ENCODE results near the gene SLC47A1.

DNA sequence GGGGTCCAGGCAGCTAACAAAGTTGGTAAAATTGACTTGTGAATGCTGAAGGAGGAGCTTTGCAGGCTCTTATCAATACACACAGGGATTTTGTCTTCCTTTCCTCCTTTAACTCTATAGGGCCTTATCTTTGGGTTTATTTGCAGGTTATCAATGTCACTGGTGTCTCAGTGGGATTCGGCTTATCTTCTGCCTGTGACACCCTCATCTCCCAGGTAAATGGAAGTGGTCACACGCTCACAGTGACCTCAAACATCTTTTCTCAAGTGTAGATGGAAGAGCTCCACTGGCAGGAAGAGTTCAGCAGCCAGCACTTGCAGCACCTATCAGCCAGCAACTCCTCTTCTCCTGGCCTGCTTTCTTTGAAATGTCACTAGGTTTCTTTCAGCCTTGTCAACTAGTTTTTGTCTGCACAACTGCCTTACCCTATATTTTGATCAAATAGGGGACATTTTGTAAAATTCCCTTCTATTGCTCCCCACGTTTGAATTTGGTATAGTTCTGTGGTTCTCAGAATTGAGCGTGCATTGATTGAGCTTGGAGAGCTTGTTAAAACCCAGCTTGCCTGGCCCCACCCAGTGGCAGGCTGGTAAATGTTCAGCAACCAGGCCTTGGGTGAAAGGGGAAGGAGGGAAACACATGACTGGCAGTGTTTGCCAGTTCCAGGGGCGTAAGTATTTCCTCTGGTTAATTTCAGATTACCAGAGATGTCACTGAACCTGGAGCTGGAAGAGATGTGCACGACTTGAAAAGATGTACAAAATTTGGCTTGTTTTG is 12.8 kb downstream of the SLC47A1 start:
- TF ChIP-seq GATA2 (IDR thresholded peaks at IDR 0.05; ENCODE audit: low read depth, low read length) (no peak), GATA3 (IDR thresholded peaks at IDR 0.05; ENCODE audit: low read depth, low read length) (no peak)

Data from SH-SY5Y (cell line).